EH (cell line): ENCODE measurements around the gene ATRNL1.

Experiments used
- DNase-seq: peaks from one replicate; pipeline ENCODE4 v3.0.0-alpha.2; 2015; ENCODE audit warnings: low read depth

ATRNL1 gene

GRCh38 chr10:115844591-115844990 is 751.4 kb downstream of the ATRNL1 start:
- no peak for DNase-seq

GRCh38 chr10:115845921-115846320 is 752.8 kb downstream of the ATRNL1 start:
- no peak for DNase-seq

- no peak for DNase-seq
These were observed 753.4 kb downstream of the ATRNL1 start for GRCh38 chr10:115846528-115846927.

GRCh38 chr10:115849197-115849596 is 756.0 kb downstream of the ATRNL1 start:
- DNase-seq, result no peak

GRCh38 chr10:115850666-115851065 is 757.5 kb downstream of the ATRNL1 start:
- DNase-seq, result no peak

- DNase-seq, result no peak
These were observed 758.5 kb downstream of the ATRNL1 start for GRCh38 chr10:115851695-115852094.

GRCh38 chr10:115854740-115855435 is 761.7 kb downstream of the ATRNL1 start:
- peak; percentile 44 for DNase-seq

GRCh38 chr10:115856580-115856979 is 763.4 kb downstream of the ATRNL1 start:
- DNase-seq, result no peak

GRCh38 chr10:115857856-115858255 is 764.7 kb downstream of the ATRNL1 start:
- peak; percentile 26 for DNase-seq

- DNase-seq, result no peak
These were observed 767.3 kb downstream of the ATRNL1 start for GRCh38 chr10:115860182-115861107.

GRCh38 chr10:115861455-115861854 is 768.3 kb downstream of the ATRNL1 start:
- DNase-seq, result no peak

- DNase-seq, result peak; percentile 53
These were observed 768.7 kb downstream of the ATRNL1 start for GRCh38 chr10:115861864-115862263.

GRCh38 chr10:115866174-115866573 is 773.0 kb downstream of the ATRNL1 start:
- no peak for DNase-seq

GRCh38 chr10:115866691-115867090 is 773.5 kb downstream of the ATRNL1 start:
- DNase-seq, result no peak

GRCh38 chr10:115867305-115867704 is 774.1 kb downstream of the ATRNL1 start:
- DNase-seq, result no peak

- DNase-seq, result no peak
These were observed 778.7 kb downstream of the ATRNL1 start for GRCh38 chr10:115871855-115872254.

- no peak for DNase-seq
These were observed 782.0 kb downstream of the ATRNL1 start for GRCh38 chr10:115875172-115875571.

GRCh38 chr10:115879372-115880089 is 786.4 kb downstream of the ATRNL1 start:
- no peak for DNase-seq

- DNase-seq, result no peak
These were observed 788.9 kb downstream of the ATRNL1 start for GRCh38 chr10:115882021-115882420.

- DNase-seq, result no peak
These were observed 790.2 kb downstream of the ATRNL1 start for GRCh38 chr10:115883372-115883771.

- no peak for DNase-seq
These were observed 791.2 kb downstream of the ATRNL1 start for GRCh38 chr10:115884331-115884730.

- no peak for DNase-seq
These were observed 802.0 kb downstream of the ATRNL1 start for GRCh38 chr10:115895166-115895565.

- DNase-seq, result no peak
These were observed 805.1 kb downstream of the ATRNL1 start for GRCh38 chr10:115898242-115898641.
